Smooth muscle cell (in vitro differentiated cells): ENCODE data around the gene SLC40A1. TPM values are rescaled to one million over a fixed set of nuclear protein-coding genes. Genes with fewer than 3 reads are reported as not detected.

ENCODE experiments used
- DNase-seq: peaks from one replicate; lab custom pipeline; 2025; ENCODE audit not compliant: unreplicated experiment; lab: John Stamatoyannopoulos, UW
- H2AFZ ChIP-seq: fragments of 200-600 bp; sonication (generic); 2 replicates; pipeline ENCODE4 v1.6.0; 2016; ENCODE audit warnings: antibody characterized with exemption, low read depth, mild to moderate bottlenecking
- H3F3A ChIP-seq: fragments of 200-600 bp; sonication (generic); 2 replicates; pipeline ENCODE4 v1.6.0; 2017; ENCODE audit warnings: antibody characterized with exemption, low read depth
- H3K27ac ChIP-seq: fragments of 200-600 bp; sonication (generic); 2 replicates; pipeline ENCODE4 v1.5.1; 2016; ENCODE audit warnings: low read depth, mild to moderate bottlenecking
- H3K27me3 ChIP-seq: fragments of 200-600 bp; sonication (generic); 2 replicates; pipeline ENCODE4 v1.6.1; 2016; ENCODE audit warnings: low read depth, mild to moderate bottlenecking
- H3K36me3 ChIP-seq: fragments of 200-600 bp; sonication (generic); 2 replicates; pipeline ENCODE4 v1.5.1; 2016; ENCODE audit warnings: low read depth
- H3K4me1 ChIP-seq: fragments of 200-600 bp; sonication (generic); 2 replicates; pipeline ENCODE4 v1.5.1; 2016; ENCODE audit warnings: low read depth
- H3K4me2 ChIP-seq: fragments of 200-600 bp; sonication (generic); 2 replicates; pipeline ENCODE4 v1.6.0; 2016; ENCODE audit warnings: mild to moderate bottlenecking
- H3K4me3 ChIP-seq: fragments of 200-600 bp; sonication (generic); 2 replicates; pipeline ENCODE4 v1.5.1; 2016; ENCODE audit warnings: mild to moderate bottlenecking
- H3K79me2 ChIP-seq: fragments of 200-600 bp; sonication (generic); 2 replicates; pipeline ENCODE4 v1.6.0; 2016; ENCODE audit warnings: low read depth, mild to moderate bottlenecking
- H3K9ac ChIP-seq: fragments of 200-600 bp; sonication (generic); 2 replicates; pipeline ENCODE4 v1.6.0; 2016; ENCODE audit warnings: low read depth
- H3K9me3 ChIP-seq: fragments of 200-600 bp; sonication (generic); replicated peaks from 2 replicates; pipeline ENCODE4 v1.5.1; 2016; ENCODE audit warnings: low read depth
- H4K20me1 ChIP-seq: fragments of 200-600 bp; sonication (generic); 2 replicates; pipeline ENCODE4 v1.6.0; 2016; ENCODE audit warnings: low read depth
- WGBS: methylation state at CpG from one replicate; pipeline ENCODE4 v1.1.7; 2016; ENCODE audit warnings: low lambda C conversion rate; 5-methylcytosine and 5-hydroxymethylcytosine counted together
- polyA plus RNA-seq: library from polyadenylated mRNA; unstranded; fragments of >200 nt; fragmentation: Nextera tagmentation; extraction: Ambion mirVana; gene quantifications from 2 replicates; pipeline ENCODE4 v1.2.1, GENCODE V29; 2016
- total RNA-seq: library from RNA; depleted of rRNA; stranded (reverse); fragments of >200 nt; gene quantifications from 2 replicates; pipeline ENCODE4 v1.2.3, GENCODE V29; 2014
- TF ChIP-seq, protein P1 (sequence below): fragments of 200-600 bp; sonication (generic); IDR thresholded peaks from 2 replicates; pipeline ENCODE4 v1.5.1; 2017; ENCODE audit warnings: borderline replicate concordance, mild to moderate bottlenecking, antibody characterized with exemption; ENCODE audit not compliant: insufficient read depth, poor library complexity, severe bottlenecking

The SLC40A1 gene
- total and polyA plus RNA-seq, 2 experiments from 2014 or later: 8.7 to 10.5 TPM

DNA sequence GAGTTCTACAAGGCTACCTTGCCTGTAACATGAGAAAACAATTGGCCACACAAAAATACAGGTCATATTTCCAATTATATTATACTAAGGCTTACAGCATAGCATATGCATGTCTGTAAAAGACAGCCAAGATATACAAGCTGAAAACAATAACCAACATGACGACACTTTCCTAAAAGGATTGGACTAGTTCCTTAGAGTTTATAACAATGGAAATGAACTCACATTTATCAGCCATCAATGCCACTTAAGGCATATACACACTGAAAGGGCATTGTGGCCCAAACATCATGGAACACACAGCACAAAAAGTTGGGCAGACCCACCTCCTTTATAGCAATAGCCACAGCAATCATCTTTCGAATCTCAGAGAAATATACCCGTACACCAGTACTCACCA is 52.0 kb downstream of the SLC40A1 start:
- Histone ChIP-seq H3K27ac (no peak overlapping the region), H2AFZ (no peak overlapping the region), H4K20me1 (no peaks in the 10 kb centered on the region), H3K79me2 (no peaks in the 10 kb centered on the region), H3K27me3 (no peaks in the 10 kb centered on the region), H3K4me3 (no peak overlapping the region), H3K4me2 (no peak overlapping the region), H3K36me3 (no peaks in the 10 kb centered on the region), H3F3A (no peaks in the 10 kb centered on the region), H3K4me1 (peaks cover 4% of the 10 kb centered on the region), H3K9ac (no peak overlapping the region), H3K9me3 (no peaks in the 10 kb centered on the region)
- DNase-seq: no peak
- TF ChIP-seq, protein P1, sequence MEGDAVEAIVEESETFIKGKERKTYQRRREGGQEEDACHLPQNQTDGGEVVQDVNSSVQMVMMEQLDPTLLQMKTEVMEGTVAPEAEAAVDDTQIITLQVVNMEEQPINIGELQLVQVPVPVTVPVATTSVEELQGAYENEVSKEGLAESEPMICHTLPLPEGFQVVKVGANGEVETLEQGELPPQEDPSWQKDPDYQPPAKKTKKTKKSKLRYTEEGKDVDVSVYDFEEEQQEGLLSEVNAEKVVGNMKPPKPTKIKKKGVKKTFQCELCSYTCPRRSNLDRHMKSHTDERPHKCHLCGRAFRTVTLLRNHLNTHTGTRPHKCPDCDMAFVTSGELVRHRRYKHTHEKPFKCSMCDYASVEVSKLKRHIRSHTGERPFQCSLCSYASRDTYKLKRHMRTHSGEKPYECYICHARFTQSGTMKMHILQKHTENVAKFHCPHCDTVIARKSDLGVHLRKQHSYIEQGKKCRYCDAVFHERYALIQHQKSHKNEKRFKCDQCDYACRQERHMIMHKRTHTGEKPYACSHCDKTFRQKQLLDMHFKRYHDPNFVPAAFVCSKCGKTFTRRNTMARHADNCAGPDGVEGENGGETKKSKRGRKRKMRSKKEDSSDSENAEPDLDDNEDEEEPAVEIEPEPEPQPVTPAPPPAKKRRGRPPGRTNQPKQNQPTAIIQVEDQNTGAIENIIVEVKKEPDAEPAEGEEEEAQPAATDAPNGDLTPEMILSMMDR: no peak
- 94% methylated on average over 3 of the region's 3 CpGs for WGBS

DNA sequence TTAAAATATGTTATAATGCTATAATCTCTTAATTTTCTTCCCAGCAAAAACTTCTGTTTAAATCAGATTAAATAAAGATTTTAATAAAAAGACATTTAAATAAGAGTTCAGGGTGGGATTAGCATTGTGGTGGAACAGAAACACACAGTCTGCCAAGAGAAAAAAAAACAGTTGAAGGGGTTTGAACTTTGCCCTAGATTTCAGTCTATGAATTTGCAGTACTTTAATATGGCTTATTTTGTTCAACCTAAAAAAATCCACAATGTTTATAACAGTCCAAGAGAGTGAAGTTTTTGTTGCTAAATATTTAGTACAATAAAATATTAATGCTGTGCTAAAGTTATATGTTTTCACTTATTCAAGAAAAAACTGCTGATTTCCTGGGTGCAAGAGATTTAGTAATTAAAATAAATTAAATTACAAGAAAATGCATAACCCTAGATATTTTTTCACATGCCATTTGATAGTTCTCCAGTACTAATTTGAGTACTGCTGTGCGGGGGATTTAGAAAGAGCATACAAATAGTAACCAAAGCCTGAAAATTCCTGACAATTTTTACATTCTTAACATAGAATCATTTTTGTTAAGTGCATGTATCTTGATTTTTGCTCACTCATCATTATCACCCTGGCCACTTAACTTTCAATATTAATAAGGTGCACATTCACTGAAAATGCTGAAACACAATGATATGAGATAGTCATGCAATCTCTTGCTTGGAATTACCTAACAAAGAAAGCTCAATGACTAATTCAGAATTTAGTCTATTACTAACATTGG is 52.6 kb downstream of the SLC40A1 start:
- Histone ChIP-seq H3K4me1 (peaks cover 4% of the 10 kb centered on the region), H4K20me1 (no peaks in the 10 kb centered on the region), H3K27ac (no peak overlapping the region), H2AFZ (peak overlapping the region; percentile 4), H3K4me3 (no peak overlapping the region), H3K79me2 (no peaks in the 10 kb centered on the region), H3K36me3 (no peaks in the 10 kb centered on the region), H3K27me3 (no peaks in the 10 kb centered on the region), H3K9me3 (no peaks in the 10 kb centered on the region), H3K9ac (no peak overlapping the region), H3K4me2 (peak overlapping the region; percentile 14), H3F3A (no peaks in the 10 kb centered on the region)
- TF ChIP-seq, protein P1: no peak
- 85% methylated on average over 1 of the region's 1 CpG for WGBS
- no peak for DNase-seq

DNA sequence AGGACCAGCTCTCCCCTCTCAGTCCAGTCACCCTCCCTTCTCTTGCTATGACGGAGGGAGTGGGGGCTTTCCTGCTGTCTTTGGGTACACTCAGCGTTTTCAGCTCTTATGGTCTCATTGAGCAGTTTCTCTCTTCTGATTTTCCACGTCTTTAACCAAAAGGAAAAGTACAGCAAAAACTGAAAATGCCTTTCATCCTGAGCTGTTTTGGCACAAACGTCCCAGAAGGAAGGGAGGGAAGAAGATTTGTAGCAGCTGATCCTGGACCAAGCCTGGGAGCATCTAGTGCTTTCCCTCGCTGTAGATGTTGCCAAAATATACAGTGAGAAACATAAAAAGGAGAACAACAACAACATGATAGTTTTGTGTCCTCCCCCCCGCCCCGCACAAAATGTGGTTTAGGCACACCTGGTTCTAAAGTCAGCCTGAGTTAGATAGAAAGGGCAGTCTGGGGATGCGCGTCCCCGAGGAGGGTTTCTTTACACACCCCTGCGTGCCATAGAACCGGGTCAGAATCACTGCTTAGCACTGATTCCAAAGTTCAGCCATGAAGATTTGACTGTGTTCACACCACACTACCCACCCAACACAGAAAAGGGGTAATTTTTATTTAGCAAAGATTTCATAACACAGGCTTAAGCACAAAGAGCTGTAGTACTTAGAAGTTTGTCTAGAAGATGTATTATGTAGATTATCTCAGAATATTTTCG is 53.4 kb downstream of the SLC40A1 start:
- peak overlapping the region; percentile 4 for H2AFZ ChIP-seq
- no peaks in the 10 kb centered on the region for H4K20me1 ChIP-seq
- H3K4me3 ChIP-seq: no peak overlapping the region
- 92% methylated on average over 13 of the region's 13 CpGs for WGBS
- peaks cover 4% of the 10 kb centered on the region for H3K4me1 ChIP-seq
- H3K79me2 ChIP-seq: no peaks in the 10 kb centered on the region
- no peaks in the 10 kb centered on the region for H3K27me3 ChIP-seq
- no peak overlapping the region for H3K27ac ChIP-seq
- H3K36me3 ChIP-seq: no peaks in the 10 kb centered on the region
- no peak for DNase-seq
- no peaks in the 10 kb centered on the region for H3K9me3 ChIP-seq
- H3K4me2 ChIP-seq: peak overlapping the region; percentile 14
- no peak overlapping the region for H3K9ac ChIP-seq
- TF ChIP-seq, protein P1: no peak
- no peaks in the 10 kb centered on the region for H3F3A ChIP-seq

DNA sequence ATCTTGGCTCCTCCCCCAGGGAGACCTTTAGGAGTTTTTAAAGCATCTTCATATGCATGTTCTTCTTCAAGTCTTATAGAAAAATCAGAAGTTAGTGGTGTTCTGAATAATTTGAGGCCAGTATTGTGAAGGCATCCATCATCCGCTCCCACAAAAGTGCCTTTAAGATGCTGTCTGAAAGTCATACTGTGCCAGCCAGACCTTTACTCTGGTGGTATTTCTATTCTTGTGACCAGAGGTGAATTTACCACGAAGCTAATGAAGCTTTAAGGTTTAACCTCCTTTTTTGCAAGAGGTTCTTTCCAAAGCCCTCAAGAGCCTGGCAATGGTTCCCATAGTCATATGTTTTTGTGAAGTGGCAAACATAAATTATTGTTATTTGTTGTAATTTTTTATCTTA is 54.3 kb downstream of the SLC40A1 start:
- DNase-seq: no peak
- TF ChIP-seq, protein P1: no peak
- no peaks in the 10 kb centered on the region for H3K79me2 ChIP-seq
- no peaks in the 10 kb centered on the region for H3F3A ChIP-seq
- WGBS: 92% methylated on average over 2 of the region's 2 CpGs
- H4K20me1 ChIP-seq: no peaks in the 10 kb centered on the region
- H2AFZ ChIP-seq: no peak overlapping the region
- H3K27ac ChIP-seq: no peak overlapping the region
- H3K36me3 ChIP-seq: no peaks in the 10 kb centered on the region
- H3K4me1 ChIP-seq: peaks cover 4% of the 10 kb centered on the region
- no peaks in the 10 kb centered on the region for H3K27me3 ChIP-seq
- H3K4me2 ChIP-seq: no peak overlapping the region
- H3K4me3 ChIP-seq: no peak overlapping the region
- no peak overlapping the region for H3K9ac ChIP-seq
- no peaks in the 10 kb centered on the region for H3K9me3 ChIP-seq
